ENCODE data around the gene CDC20B.

The CDC20B gene

GRCh38 chr5:55172937-55173686 lies at the start of gene CDC20B:
CDC20B (minus strand) TSS chr5:55173177; CDS start chr5:55173000, 177 bp downstream.
- DNase-seq (ENCODE audit: low read depth, low spot score) = peak; percentile 93

- no peak for DNase-seq (ENCODE audit: low read depth, low spot score)
These were observed 49.4 kb upstream of the CDC20B start for GRCh38 chr5:55222092-55222984.

GRCh38 chr5:55220433-55221185 lies 47.6 kb upstream of the CDC20B start:
- peak; percentile 40 for DNase-seq (ENCODE audit: low read depth, low spot score)

GRCh38 chr5:55219770-55220169 lies 46.8 kb upstream of the CDC20B start:
- DNase-seq (ENCODE audit: low read depth, low spot score) = no peak

GRCh38 chr5:55218967-55219366 lies 46.0 kb upstream of the CDC20B start:
- no peak for DNase-seq (ENCODE audit: low read depth, low spot score)

- DNase-seq (ENCODE audit: low read depth, low spot score) = no peak
These were observed 38.4 kb upstream of the CDC20B start for GRCh38 chr5:55211184-55211874.

- DNase-seq (ENCODE audit: low read depth, low spot score) = no peak
These were observed 32.0 kb upstream of the CDC20B start for GRCh38 chr5:55205001-55205400.

GRCh38 chr5:55191165-55191564 lies 18.2 kb upstream of the CDC20B start:
- no peak for DNase-seq (ENCODE audit: low read depth, low spot score)

- no peak for DNase-seq (ENCODE audit: low read depth, low spot score)
These were observed 15.9 kb upstream of the CDC20B start for GRCh38 chr5:55188656-55189540.

GRCh38 chr5:55187370-55187769 lies 14.4 kb upstream of the CDC20B start:
- peak; percentile 24 for DNase-seq (ENCODE audit: low read depth, low spot score)

- no peak for DNase-seq (ENCODE audit: low read depth, low spot score)
These were observed 7.0 kb upstream of the CDC20B start for GRCh38 chr5:55180016-55180415.

- no peak for DNase-seq (ENCODE audit: low read depth, low spot score)
These were observed 4.1 kb upstream of the CDC20B start for GRCh38 chr5:55177078-55177477.

GRCh38 chr5:55176176-55176818 lies 3.3 kb upstream of the CDC20B start:
- peak; percentile 65 for DNase-seq (ENCODE audit: low read depth, low spot score)

GRCh38 chr5:55175781-55176175 lies 2.8 kb upstream of the CDC20B start:
- no peak for DNase-seq (ENCODE audit: low read depth, low spot score)

- DNase-seq (ENCODE audit: low read depth, low spot score) = no peak
These were observed 782 bp upstream of the CDC20B start for GRCh38 chr5:55173687-55174230.

- DNase-seq (ENCODE audit: low read depth, low spot score) = peak; percentile 85
These were observed 702 bp downstream of the CDC20B start for GRCh38 chr5:55172051-55172899.

- no peak for DNase-seq (ENCODE audit: low read depth, low spot score)
These were observed 1.5 kb downstream of the CDC20B start for GRCh38 chr5:55171471-55171870.

GRCh38 chr5:55162666-55163065 lies 10.3 kb downstream of the CDC20B start:
- no peak for DNase-seq (ENCODE audit: low read depth, low spot score)

Data from astrocyte of the hippocampus (primary cell).